Kidney epithelial cell (primary cell): ENCODE data around the gene LITAFD. TPM values are rescaled to one million over a fixed set of nuclear protein-coding genes. Genes with fewer than 3 reads are reported as not detected.

Source experiments
- DNase-seq: peaks from one replicate; pipeline ENCODE4 v3.0.0-alpha.2; 2010; ENCODE audit warnings: low read depth
- H3K27me3 ChIP-seq: 2 replicates; pipeline ENCODE4 v1.6.0; 2011; ENCODE audit warnings: low read length; ENCODE audit not compliant: control insufficient read depth, insufficient read depth
- H3K36me3 ChIP-seq: 2 replicates; pipeline ENCODE4 v1.5.1; 2011; ENCODE audit warnings: low read length; ENCODE audit not compliant: control insufficient read depth, insufficient read depth
- H3K4me3 ChIP-seq: 2 replicates; pipeline ENCODE4 v1.5.1; 2011; ENCODE audit warnings: low read depth, mild to moderate bottlenecking, control low read depth, low read length
- total RNA-seq: library from RNA; depleted of rRNA; stranded (reverse); fragments of >200 nt; gene quantifications from 2 replicates; pipeline ENCODE4 v1.2.3, GENCODE V29; 2015
- TF ChIP-seq, protein P1 (sequence below): IDR thresholded peaks from 2 replicates; pipeline ENCODE4 v1.5.1; 2011; ENCODE audit warnings: mild to moderate bottlenecking, moderate library complexity, low read length, control low read depth, inconsistent platforms; ENCODE audit not compliant: insufficient read depth, poor library complexity, severe bottlenecking

The LITAFD gene
- total RNA-seq, 1 donor from 2014 or later: not detected

DNA sequence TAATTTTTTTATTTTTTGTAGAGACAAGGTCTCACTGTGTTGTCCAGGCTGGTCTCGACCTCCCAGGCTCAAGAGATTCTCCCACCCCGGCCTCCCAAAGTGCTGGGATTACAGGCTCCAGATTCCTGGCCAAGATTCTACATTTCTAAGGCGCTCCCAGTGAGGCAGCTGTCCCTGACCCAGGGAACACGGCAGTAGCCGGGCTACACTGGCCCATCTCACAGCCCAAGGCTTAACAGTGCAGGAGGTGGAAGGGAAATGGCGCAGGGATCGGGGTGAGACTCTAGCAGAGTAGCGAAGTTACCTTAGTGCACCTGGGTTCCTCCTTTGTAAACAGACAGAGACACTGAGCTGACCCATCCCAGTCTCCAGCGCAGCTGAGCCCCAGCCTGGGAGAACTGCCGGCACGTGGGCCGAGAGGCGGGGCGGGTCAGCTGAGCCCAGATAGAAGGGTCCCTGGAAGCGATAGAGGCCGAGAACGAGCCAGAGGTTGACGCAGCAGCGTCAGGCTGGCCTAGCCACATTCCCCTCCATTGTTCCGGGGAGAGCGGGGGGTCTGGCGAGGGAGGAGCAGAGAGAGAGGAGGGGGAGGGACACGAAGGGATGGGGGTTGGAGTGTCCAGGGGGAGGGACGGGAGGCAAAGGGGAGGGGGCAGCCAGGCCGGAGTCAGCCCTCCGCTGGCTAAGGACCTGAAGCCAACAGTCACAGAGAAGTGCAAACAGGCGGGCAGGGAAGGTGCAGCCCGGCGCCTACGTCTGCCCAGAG lies 15.8 kb upstream of the LITAFD start:
- H3K27me3 ChIP-seq: no peaks in the 10 kb centered on the region
- TF ChIP-seq, protein P1, sequence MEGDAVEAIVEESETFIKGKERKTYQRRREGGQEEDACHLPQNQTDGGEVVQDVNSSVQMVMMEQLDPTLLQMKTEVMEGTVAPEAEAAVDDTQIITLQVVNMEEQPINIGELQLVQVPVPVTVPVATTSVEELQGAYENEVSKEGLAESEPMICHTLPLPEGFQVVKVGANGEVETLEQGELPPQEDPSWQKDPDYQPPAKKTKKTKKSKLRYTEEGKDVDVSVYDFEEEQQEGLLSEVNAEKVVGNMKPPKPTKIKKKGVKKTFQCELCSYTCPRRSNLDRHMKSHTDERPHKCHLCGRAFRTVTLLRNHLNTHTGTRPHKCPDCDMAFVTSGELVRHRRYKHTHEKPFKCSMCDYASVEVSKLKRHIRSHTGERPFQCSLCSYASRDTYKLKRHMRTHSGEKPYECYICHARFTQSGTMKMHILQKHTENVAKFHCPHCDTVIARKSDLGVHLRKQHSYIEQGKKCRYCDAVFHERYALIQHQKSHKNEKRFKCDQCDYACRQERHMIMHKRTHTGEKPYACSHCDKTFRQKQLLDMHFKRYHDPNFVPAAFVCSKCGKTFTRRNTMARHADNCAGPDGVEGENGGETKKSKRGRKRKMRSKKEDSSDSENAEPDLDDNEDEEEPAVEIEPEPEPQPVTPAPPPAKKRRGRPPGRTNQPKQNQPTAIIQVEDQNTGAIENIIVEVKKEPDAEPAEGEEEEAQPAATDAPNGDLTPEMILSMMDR: no peak
- peak overlapping the region; percentile 59 for H3K4me3 ChIP-seq
- DNase-seq: no peak
- no peaks in the 10 kb centered on the region for H3K36me3 ChIP-seq

DNA sequence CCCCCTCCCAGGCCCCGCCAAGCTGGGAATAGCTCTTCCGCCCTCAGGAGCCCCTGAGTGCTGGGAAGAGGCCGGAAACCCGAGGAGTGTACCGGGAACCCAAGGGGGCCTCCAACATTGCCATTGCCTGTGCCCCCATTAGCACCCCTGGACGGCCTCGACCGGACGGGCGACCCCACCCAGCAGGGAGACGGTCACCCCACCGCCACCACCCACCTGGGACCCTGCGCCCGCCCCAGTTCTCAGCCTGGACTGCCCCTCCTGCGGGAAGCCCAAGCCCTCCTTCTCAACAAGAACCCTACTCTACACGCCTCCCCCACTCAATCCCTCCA lies 15.3 kb upstream of the LITAFD start:
- TF ChIP-seq, protein P1: no peak
- no peak for DNase-seq
- Histone ChIP-seq H3K4me3 (peak overlapping the region; percentile 59), H3K36me3 (no peaks in the 10 kb centered on the region), H3K27me3 (no peaks in the 10 kb centered on the region)

DNA sequence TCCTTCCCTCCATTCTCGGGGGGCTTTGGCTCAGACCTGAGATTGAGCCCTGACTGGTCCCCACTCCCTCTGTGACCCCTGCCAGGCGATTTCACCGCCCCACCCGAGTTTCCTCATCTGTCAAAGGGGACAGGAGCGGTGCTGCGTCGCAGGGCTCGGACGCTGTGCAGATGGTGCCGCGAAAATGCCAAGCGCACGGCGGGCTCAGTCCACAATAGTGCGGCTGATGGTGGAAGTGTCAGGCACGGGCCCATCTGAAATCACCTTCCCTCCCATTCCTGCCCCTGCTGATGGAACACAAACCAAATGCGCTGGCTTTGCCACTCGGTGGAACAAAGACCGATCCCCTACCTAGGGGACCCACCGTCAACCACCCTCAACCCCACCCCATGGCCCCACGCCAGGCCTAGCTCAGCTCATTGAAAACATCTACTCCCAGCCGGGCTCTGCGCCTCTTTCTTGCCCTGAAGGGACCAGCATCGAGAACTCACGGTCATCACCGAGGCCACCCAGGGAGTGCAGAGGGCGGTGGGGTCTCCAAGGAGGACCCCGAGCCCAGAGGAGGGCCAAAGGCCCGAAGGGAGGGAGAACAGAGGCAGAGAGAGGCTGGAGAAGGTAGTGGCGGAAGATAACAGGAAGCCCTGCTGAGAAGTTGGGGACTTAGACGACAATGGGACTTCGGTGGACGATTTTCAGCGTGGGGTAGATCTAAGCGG lies 14.8 kb upstream of the LITAFD start:
- H3K27me3 ChIP-seq: no peaks in the 10 kb centered on the region
- H3K36me3 ChIP-seq: no peaks in the 10 kb centered on the region
- no peak for DNase-seq
- TF ChIP-seq, protein P1: no peak
- H3K4me3 ChIP-seq: peak overlapping the region; percentile 59

DNA sequence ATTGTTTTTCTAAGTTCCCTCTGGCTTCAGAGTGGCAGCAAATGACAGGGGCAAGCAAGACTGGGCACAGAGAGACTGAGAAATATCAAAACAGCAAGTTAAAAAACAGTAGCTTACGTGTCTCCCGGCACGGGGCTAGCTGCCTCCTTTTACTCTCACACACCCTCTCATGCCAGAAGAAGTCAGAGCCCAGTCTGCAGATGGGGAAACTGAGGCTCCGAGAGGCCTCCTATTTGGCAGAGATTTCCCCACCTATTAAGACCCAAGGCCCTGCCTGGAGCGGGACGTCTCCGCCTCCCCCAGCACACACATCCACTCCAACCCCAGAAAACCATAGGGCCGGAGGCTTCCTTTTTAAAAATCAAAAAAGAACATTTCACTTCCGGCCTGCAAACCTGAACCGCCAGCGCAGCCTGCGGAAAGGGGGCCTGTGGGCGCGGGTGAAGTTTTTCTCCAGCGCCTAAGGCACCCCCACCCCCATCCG lies 14.2 kb upstream of the LITAFD start:
- no peak for DNase-seq
- TF ChIP-seq, protein P1: no peak
- Histone ChIP-seq H3K27me3 (no peaks in the 10 kb centered on the region), H3K4me3 (peak overlapping the region; percentile 59), H3K36me3 (no peaks in the 10 kb centered on the region)

DNA sequence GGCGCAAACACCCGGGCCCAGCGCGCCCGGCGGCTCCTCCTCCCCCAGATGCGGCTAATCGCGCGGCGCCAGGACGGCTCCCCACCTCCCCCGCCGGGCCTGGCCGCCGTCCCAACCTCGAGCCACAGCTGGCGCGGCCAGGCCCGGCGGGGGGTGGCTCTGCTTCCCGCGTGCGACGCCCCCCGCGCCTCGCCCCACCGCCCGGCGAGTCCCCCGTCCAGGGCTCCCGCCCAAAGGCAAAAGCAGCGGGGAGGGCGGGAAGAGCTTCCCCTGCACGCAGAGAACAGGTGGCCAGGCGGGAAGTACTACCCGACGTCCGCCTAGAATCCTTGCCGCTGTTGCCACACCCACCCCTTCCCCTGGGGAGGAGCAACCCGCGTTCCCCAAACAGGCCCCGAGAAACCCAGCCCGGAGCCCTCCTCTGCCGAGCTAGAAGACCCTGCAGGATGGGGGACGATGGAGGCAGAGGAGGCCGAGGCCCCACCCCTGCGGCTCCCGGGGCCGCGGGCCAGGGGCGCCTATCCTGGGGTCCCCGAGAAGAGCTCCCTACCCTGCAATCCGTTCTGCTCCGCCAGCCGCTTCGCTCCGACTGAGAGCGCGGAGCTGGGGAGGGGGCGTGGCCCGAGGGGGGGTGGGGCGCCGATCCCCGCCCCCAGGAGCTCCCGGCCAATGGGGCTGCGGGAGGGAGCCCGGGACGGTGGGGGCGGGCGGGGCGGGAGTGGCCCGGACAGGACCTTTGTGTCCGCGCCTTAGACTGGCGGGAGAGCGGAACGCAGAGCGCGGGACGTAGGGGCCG lies 13.5 kb upstream of the LITAFD start, which contains the start of gene CARHSP1:
TSS of gene CARHSP1 (minus strand) at position 591 of the 796 bp plus-strand sequence. CDS start 9,678 bp downstream, outside the sequence.
- DNase-seq: no peak
- no peaks in the 10 kb centered on the region for H3K36me3 ChIP-seq
- H3K27me3 ChIP-seq: no peaks in the 10 kb centered on the region
- H3K4me3 ChIP-seq: peak within 1 kb of the TSS; percentile 59
- TF ChIP-seq, protein P1: no peak
